Activated naive CD4-positive, alpha-beta T cell treated with anti-CD3 and anti-CD28 coated beads, Interleukin-2, amount 50 U/mL, for 24 hours (primary cell): Measurements from ENCODE around the gene ARMH3.
A peak's percentile ranks its signal among the peaks of the same experiment; 100 is the strongest.

Experiments
- H3K27ac Mint-ChIP-seq: one replicate; pipeline ENCODE4 v1.8.0; 2021; ENCODE audit warnings: mild to moderate bottlenecking, mixed read lengths
- H3K27me3 Mint-ChIP-seq: one replicate; pipeline ENCODE4 v1.8.0; 2021; ENCODE audit warnings: mixed read lengths
- H3K36me3 Mint-ChIP-seq: one replicate; pipeline ENCODE4 v1.8.0; 2021; ENCODE audit warnings: mixed read lengths
- H3K4me1 Mint-ChIP-seq: one replicate; pipeline ENCODE4 v1.8.0; 2021; ENCODE audit warnings: mixed read lengths
- H3K4me3 Mint-ChIP-seq: one replicate; pipeline ENCODE4 v1.8.0; 2021; ENCODE audit warnings: mild to moderate bottlenecking, mixed read lengths
- H3K9me3 Mint-ChIP-seq: one replicate; pipeline ENCODE4 v1.8.0; 2021; ENCODE audit warnings: mixed read lengths

Gene ARMH3

GRCh38 chr10:101941871-101942270 lies 114.1 kb downstream of the ARMH3 start:
- Mint-ChIP-seq H3K4me1 (no peaks in the 10 kb centered on the region), H3K4me3 (no peak overlapping the region), H3K9me3 (no peaks in the 10 kb centered on the region), H3K27ac (no peak overlapping the region), H3K36me3 (peaks cover 18% of the 10 kb centered on the region), H3K27me3 (no peaks in the 10 kb centered on the region)

GRCh38 chr10:101940916-101941315 lies 115.1 kb downstream of the ARMH3 start:
- H3K9me3 Mint-ChIP-seq: no peaks in the 10 kb centered on the region
- no peaks in the 10 kb centered on the region for H3K27me3 Mint-ChIP-seq
- peaks cover 17% of the 10 kb centered on the region for H3K36me3 Mint-ChIP-seq
- no peaks in the 10 kb centered on the region for H3K4me1 Mint-ChIP-seq
- H3K4me3 Mint-ChIP-seq: no peak overlapping the region
- no peak overlapping the region for H3K27ac Mint-ChIP-seq

DNA sequence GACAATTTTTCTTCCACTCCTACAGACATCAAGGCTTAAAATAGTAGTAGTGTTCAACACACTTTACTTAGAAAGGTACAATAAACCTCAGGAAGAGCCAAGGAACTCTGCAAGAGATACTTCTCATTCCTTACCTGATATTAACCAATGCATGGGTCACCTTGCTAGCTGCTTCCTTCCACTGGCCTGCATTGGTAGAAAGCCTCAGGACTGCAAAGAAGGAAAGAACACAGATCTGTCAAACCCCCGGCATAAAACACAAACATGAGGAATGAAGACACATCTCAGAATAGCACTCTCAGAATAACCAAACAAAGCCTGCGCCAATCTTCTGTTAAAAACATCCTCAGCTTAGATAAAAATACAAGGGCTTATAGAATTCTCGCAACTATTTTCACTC lies 116.2 kb downstream of the ARMH3 start:
- H3K27ac Mint-ChIP-seq: no peak overlapping the region
- H3K4me1 Mint-ChIP-seq: no peaks in the 10 kb centered on the region
- H3K4me3 Mint-ChIP-seq: no peak overlapping the region
- no peaks in the 10 kb centered on the region for H3K9me3 Mint-ChIP-seq
- peaks cover 17% of the 10 kb centered on the region for H3K36me3 Mint-ChIP-seq
- H3K27me3 Mint-ChIP-seq: no peaks in the 10 kb centered on the region

DNA sequence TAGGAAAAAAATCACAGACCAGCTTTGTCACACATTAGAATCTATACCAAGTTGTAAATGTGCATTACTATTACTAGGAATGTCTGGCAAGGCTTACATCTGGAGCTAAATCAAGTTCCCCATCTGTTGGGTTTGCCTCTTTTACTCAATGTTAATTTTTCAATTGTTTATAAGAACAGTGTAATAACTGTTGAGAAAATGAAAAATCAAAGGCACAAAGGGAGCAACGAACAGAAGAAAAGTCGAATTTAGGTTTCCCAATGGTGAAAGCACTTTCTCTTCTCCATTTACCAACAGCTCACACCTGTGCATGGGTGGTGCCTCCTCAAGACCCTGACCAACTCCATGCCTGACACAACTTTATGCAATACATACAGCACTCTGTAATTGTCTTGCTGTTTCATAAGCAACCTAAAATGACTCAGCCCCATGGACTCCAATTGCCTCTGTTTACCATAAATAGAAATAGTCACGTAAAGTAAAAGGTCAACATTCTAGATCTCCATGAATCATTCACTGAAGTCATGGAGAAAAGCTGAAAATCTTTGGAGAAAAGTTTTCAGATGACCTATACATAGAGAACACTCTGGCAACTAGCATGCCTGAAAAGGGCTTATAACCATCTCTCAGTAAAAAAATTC lies 116.8 kb downstream of the ARMH3 start:
- Mint-ChIP-seq H3K4me3 (no peak overlapping the region), H3K4me1 (peaks cover 4% of the 10 kb centered on the region), H3K27ac (no peak overlapping the region), H3K27me3 (no peaks in the 10 kb centered on the region), H3K9me3 (no peaks in the 10 kb centered on the region), H3K36me3 (peaks cover 17% of the 10 kb centered on the region)

DNA sequence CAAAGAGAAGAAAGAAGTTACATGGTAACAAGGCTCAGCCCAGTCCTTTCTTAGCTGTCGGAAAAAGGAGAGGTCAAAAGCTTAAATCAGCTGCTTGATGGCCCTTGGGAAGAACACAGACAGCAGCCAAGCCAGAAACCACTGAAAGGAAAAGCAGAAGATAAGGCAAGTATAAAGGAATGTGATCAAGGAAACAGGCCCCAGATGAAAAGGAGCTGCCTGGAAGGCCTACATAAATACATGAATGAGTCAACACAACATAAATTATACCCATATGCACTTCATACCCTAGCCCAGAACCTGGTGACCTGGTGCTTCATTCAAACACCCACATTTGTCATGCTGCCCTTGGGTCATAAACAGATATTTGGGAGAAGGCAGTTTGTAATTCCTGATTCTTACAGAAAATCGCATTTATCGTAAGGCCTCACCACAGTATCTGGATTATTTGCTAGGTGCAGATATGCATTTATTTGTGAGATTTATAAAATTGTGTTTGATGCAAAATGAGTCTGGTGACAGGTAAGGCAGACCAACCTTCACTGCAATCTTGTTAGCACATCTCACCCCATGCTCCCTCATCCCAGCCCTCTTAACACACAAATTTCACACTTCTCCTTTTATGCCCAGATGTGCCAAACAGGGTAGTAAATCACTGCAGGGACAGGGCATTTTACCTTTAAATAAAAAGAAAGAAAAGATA lies 117.5 kb downstream of the ARMH3 start:
- H3K4me3 Mint-ChIP-seq: no peak overlapping the region
- H3K27me3 Mint-ChIP-seq: no peaks in the 10 kb centered on the region
- peaks cover 6% of the 10 kb centered on the region for H3K4me1 Mint-ChIP-seq
- H3K27ac Mint-ChIP-seq: no peak overlapping the region
- peaks cover 16% of the 10 kb centered on the region for H3K36me3 Mint-ChIP-seq
- no peaks in the 10 kb centered on the region for H3K9me3 Mint-ChIP-seq

GRCh38 chr10:101935431-101935830 lies 120.5 kb downstream of the ARMH3 start:
- Mint-ChIP-seq H3K9me3 (no peaks in the 10 kb centered on the region), H3K27me3 (no peaks in the 10 kb centered on the region), H3K4me3 (no peak overlapping the region), H3K27ac (no peak overlapping the region), H3K4me1 (peaks cover 16% of the 10 kb centered on the region), H3K36me3 (peaks cover 20% of the 10 kb centered on the region)

- H3K27ac Mint-ChIP-seq: no peak overlapping the region
- peaks cover 16% of the 10 kb centered on the region for H3K4me1 Mint-ChIP-seq
- no peak overlapping the region for H3K4me3 Mint-ChIP-seq
- no peaks in the 10 kb centered on the region for H3K27me3 Mint-ChIP-seq
- peaks cover 19% of the 10 kb centered on the region for H3K36me3 Mint-ChIP-seq
- H3K9me3 Mint-ChIP-seq: no peaks in the 10 kb centered on the region
These were observed 121.2 kb downstream of the ARMH3 start for GRCh38 chr10:101934686-101935305.

- H3K9me3 Mint-ChIP-seq: no peaks in the 10 kb centered on the region
- no peaks in the 10 kb centered on the region for H3K27me3 Mint-ChIP-seq
- H3K36me3 Mint-ChIP-seq: peaks cover 16% of the 10 kb centered on the region
- no peak overlapping the region for H3K4me3 Mint-ChIP-seq
- H3K27ac Mint-ChIP-seq: no peak overlapping the region
- peaks cover 16% of the 10 kb centered on the region for H3K4me1 Mint-ChIP-seq
These were observed 122.0 kb downstream of the ARMH3 start for GRCh38 chr10:101933976-101934375.

DNA sequence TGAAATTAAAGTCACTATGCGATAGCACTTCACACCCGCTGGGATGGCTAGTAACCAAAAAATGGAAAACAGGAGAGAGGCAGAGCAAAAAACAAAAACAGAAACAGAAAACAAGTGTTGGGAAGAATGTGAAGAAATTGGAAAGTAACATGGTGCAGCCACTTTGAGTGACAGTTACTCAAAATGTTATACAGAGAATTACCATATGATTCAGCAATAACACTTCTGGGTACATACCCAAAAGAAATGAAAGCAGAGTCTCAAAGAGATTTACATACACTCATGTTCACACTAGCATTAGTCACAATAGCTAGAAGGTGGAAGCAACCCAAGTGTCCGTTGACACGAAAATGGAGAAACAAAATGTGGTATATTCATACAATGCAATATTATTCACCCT lies 123.8 kb downstream of the ARMH3 start:
- Mint-ChIP-seq H3K4me1 (peaks cover 16% of the 10 kb centered on the region), H3K27ac (peak overlapping the region; percentile 20), H3K27me3 (no peaks in the 10 kb centered on the region), H3K36me3 (peaks cover 16% of the 10 kb centered on the region), H3K9me3 (no peaks in the 10 kb centered on the region), H3K4me3 (no peak overlapping the region)

DNA sequence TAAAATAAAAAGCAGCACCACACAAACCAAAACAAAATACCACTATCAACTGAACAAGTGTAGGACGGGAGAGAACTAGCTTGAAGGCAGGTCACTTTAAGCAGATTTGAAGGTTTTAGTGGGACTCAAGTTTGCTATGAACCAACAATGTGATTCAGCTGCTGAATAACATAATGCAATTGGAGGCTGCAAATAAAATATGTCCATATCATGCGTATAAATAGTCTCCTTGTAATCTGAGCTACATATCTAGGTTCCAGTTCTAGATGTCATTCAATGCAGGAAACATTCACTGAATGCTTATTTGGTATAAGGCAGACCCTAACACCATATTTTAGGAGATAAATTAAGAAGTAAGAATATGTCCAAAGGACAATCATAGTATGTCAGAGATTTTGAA lies 130.9 kb downstream of the ARMH3 start:
- H3K27ac Mint-ChIP-seq: no peak overlapping the region
- H3K4me1 Mint-ChIP-seq: peaks cover 8% of the 10 kb centered on the region
- peaks cover 9% of the 10 kb centered on the region for H3K36me3 Mint-ChIP-seq
- no peaks in the 10 kb centered on the region for H3K9me3 Mint-ChIP-seq
- no peak overlapping the region for H3K4me3 Mint-ChIP-seq
- H3K27me3 Mint-ChIP-seq: no peaks in the 10 kb centered on the region

DNA sequence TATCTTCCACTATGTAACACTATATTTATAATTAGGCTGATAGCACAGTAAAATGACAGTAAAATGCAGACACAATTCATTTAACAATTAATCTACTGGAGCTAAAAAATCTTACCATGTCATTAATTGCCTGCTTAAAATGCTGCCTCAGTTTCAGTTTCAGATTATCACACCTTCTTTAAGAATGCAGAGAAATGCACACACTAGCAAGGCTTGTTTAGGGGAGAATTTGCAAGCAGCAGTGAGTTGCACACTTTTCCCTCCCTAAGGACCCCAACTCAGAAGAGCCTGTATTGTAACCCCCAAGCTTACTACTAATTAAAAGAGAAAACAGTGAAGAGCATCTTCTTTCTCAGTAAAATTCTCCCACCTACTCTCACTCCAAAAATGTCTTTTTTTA lies 132.7 kb downstream of the ARMH3 start:
- Mint-ChIP-seq H3K27me3 (no peaks in the 10 kb centered on the region), H3K27ac (no peak overlapping the region), H3K4me1 (peaks cover 8% of the 10 kb centered on the region), H3K36me3 (peaks cover 8% of the 10 kb centered on the region), H3K9me3 (no peaks in the 10 kb centered on the region), H3K4me3 (no peak overlapping the region)

GRCh38 chr10:101922846-101923245 lies 133.1 kb downstream of the ARMH3 start:
- H3K9me3 Mint-ChIP-seq: no peaks in the 10 kb centered on the region
- no peaks in the 10 kb centered on the region for H3K27me3 Mint-ChIP-seq
- no peak overlapping the region for H3K4me3 Mint-ChIP-seq
- H3K36me3 Mint-ChIP-seq: peaks cover 6% of the 10 kb centered on the region
- peaks cover 8% of the 10 kb centered on the region for H3K4me1 Mint-ChIP-seq
- no peak overlapping the region for H3K27ac Mint-ChIP-seq

GRCh38 chr10:101920546-101920945 lies 135.4 kb downstream of the ARMH3 start:
- H3K4me3 Mint-ChIP-seq: no peak overlapping the region
- peaks cover 6% of the 10 kb centered on the region for H3K36me3 Mint-ChIP-seq
- H3K9me3 Mint-ChIP-seq: no peaks in the 10 kb centered on the region
- H3K27ac Mint-ChIP-seq: no peak overlapping the region
- no peaks in the 10 kb centered on the region for H3K27me3 Mint-ChIP-seq
- peaks cover 8% of the 10 kb centered on the region for H3K4me1 Mint-ChIP-seq

DNA sequence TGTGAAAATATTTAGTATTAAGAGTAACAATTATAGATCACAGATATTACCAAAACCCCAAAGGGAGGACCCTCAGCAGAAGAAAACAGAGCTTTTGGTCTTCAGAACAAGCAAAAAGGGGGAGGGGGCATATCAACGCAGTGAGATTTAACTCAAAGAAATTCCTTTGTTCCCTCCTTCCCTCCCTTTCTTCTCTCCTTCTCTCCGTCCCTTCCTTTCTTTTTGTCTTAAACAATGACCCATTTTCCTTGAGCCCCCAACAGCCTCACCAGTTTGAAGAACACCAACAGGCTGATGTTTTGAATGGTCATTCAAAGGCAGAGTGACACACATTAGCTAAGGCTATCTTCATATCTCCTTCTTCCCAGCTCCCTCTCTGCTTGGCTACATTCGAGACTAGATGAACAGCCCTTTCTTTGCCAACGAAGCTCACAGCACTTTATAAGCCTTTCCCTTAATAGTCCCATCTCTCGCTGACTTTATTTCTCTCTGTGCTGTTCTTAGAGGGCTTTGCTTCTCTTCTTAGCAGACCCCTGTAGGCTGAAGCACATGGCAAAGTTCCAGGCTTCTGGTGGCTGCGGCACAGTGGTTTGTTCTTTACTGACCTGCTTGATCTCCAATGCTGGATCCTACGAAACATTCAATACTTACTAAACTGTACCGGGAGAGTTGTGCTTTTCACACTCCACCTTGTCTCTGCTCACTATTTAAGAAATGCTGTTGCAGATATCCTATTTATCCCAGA lies 136.8 kb downstream of the ARMH3 start:
- Mint-ChIP-seq H3K27me3 (no peaks in the 10 kb centered on the region), H3K4me1 (peaks cover 8% of the 10 kb centered on the region), H3K9me3 (no peaks in the 10 kb centered on the region)

GRCh38 chr10:101912561-101913179 lies 143.3 kb downstream of the ARMH3 start:
- H3K4me3 Mint-ChIP-seq: no peak overlapping the region
- peaks cover 3% of the 10 kb centered on the region for H3K4me1 Mint-ChIP-seq

More for the DNA sequence above, 136.8 kb downstream of the ARMH3 start:
- Mint-ChIP-seq H3K4me3 (no peak overlapping the region), H3K36me3 (peaks cover 6% of the 10 kb centered on the region), H3K27ac (no peak overlapping the region)

More at GRCh38 chr10:101912561-101913179, 143.3 kb downstream of the ARMH3 start:
- Mint-ChIP-seq H3K27ac (no peak overlapping the region), H3K27me3 (no peaks in the 10 kb centered on the region), H3K9me3 (no peaks in the 10 kb centered on the region), H3K36me3 (peaks cover 4% of the 10 kb centered on the region)
